Suppressor macrophage (primary cell): ENCODE results near the gene C16orf96.

Source experiments
- DNase-seq, 4 experiments: peaks; one replicate each; pipeline ENCODE4 v3.0.0-alpha.2; 2020 to 2022

Gene C16orf96

DNA sequence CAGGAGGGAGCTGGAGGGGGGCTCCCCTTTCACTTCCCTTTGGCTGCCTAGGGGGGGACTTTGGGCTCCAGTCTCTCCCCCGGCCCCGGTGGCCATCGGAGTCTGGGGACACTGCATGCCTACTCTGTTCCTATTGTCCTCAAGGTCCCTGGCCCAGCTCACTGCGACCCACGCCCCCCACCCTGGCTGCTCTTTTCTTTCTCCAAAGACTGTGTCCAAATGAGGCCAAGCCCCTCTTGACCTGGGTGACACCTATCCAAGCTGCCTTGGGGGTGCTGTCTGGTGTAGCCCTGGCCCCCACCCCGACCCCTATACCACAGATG lies 45.7 kb downstream of the C16orf96 start:
- no peak for DNase-seq

DNA sequence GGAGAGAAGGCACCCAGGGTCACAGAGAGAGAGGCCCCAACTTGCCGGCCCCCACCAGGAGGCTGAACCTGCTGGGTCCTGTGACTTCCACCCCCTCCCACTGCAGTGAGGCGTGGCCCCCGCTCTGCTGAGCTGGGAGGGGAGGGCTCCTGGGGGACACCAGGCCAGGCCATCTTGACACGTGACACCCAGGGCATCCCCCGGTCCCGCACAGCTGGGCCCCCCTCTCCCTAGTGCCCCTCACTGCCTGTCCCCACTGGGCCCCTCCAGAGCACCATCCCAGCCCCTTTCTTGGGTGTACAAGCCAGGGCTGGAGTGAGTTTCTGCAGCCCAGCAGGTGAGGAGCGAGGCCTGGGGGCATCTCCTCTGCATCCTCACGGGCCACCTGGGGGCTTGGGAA lies 46.2 kb downstream of the C16orf96 start:
- no peak for DNase-seq

DNA sequence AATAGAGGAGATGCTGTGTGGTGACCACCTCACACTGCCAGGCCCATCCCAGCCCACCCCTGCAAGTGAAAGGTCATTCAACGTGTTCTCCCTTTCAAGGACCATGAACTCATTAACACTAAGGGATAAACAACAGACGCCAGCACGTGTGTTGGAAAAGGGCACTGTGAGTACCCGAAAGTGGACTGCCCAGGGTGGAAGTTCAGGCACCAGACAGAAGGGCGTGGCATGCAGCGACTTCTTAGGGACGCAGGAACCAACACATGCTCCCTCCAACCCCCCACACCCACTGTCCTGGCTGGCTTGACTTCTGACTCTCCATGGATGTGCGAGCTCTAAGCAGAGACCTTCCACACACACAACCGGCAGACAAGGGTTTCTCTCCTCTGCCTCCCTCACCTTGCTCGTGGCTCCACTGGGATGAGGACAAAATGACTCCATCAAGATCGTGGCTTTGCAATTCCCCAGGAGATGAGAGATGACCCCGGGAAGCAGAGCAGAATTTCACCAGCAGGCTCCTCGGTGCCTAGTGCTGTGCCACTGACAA lies 47.6 kb downstream of the C16orf96 start:
- no peak for DNase-seq

DNA sequence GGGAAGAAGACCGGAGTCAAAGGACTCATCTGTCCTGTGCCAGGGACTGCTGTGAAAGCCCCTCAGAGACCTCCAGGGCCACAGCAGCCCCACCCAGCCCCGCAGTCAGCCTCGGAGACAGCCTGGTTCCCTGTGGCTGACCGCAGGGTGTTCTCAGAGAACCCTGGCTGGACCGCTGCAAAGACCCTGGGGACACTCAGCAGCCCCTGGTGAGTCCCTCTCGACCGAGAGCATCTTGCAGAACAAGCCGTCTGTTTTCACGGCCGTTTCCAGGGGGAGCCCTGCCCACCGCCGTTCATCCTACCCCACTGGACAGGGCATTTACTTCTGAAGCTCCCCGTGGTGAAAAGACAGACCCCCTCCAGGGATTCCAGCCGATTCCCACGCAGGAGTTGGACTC lies 48.3 kb downstream of the C16orf96 start:
- DNase-seq = no peak

DNA sequence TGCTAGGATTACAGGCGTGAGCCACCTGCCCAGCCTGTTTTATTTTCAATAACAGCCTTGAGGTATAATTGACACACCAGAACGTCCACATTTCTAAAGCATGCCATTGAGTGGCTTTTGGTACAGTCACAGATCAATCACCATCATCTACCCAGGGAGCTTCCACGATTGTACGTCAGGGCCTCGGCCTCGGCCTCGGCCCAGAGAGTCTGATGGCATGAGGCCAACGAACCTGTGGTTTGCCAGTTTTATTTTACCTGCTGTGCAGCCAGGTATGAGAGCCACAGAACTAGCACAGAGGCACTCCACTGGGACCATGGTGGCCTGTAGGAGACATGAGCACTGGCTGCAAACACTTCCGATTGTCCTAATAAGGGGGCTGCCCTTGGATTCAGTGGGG lies 50.2 kb downstream of the C16orf96 start:
- DNase-seq = no peak

DNA sequence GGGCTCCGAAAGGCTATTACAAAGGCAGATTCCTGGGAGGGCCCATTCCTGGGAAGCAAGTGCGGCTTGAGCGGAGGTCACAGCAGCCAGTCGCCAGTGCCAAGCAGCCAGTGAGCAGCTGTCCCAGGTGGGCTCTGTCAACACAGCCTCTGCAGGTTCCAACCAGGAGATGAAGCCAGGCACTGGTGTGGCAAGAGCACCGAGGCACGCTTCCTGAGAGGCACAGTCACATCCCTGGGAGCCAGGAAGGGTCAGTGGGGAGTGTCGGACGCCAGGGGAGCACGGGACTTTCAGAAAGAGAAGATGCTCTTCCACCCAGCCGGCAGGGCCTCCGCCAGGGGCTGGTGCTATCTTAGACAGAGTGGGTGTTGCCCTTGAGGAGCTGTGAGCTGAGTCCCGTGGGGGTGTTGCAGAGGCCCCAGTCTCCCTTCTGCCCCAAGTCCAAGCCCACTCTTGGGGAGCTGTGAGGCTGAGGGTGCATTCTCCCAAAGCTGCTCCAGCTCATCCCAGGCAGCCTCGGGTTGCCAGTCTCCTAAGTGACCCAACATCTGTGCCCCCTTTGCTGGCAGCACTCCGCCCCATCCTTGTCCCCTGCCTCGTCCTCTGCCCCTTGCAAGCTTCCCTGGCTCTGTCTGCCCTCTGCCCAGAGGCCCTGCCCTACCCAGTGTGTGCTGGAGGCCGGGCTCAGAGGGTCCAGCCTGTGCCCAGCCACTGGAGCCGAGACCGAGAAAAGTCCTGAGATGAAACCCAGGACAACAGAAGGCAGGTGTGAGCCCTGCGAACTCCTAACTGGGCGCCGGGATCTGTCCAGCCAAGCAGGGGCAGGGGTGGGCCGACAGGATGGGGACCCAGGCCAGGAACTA lies 51.9 kb downstream of the C16orf96 start:
- DNase-seq = no peak

DNA sequence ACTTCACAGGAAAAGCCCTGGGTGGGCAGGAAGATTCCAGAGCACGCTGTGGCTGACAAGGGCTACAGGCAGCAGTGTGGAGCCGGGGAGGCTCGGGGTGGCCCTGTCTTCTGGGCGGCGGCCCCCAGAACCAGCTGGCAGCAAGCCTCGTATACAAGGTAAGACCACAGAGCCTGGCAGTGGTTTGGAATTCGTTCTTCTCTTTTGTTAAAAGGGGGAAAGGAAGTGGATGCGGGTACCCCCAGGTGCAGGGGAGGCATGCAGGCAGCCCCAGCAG lies 52.5 kb downstream of the C16orf96 start:
- DNase-seq = no peak

DNA sequence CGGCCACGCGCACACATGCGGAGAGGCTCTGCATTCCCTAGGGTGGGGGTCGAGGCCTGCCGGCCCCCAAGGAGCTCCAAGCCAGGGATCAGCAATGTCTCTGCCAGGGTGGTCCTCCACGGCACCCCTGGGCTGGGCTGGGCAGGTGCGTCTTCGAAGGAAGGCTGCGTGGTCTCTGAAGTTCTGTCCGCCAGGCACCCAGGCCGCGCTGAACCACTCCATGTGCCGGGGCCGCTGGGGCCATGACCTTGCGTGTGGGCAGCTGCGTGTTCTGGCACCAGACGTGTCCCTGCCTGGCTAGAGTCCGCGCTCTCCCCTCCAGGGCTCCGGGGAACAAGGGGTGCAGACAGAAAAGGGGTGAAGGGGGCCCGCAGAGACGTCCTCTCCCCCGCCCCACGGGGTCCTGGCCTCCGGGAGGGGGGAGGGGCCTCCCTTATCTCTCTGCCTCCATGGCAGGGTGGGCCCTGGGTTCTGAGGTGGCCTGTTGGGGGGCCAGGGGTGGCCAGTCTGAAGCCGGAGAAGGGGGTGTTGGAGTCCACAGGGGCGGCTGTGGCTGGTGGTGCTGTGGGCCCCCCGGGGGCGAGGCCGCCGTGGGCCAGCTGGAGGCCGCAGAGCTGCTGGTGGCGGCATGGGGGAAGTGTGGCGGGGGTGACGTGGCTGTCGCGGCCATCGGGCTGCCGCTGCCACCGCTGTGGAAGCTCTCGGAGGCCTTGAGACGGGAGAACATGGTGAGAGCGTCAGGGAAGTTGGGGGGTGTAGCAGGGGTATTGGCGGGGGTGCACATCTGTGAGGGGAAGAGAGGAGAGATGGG lies 53.3 kb downstream of the C16orf96 start:
- no peak for DNase-seq

DNA sequence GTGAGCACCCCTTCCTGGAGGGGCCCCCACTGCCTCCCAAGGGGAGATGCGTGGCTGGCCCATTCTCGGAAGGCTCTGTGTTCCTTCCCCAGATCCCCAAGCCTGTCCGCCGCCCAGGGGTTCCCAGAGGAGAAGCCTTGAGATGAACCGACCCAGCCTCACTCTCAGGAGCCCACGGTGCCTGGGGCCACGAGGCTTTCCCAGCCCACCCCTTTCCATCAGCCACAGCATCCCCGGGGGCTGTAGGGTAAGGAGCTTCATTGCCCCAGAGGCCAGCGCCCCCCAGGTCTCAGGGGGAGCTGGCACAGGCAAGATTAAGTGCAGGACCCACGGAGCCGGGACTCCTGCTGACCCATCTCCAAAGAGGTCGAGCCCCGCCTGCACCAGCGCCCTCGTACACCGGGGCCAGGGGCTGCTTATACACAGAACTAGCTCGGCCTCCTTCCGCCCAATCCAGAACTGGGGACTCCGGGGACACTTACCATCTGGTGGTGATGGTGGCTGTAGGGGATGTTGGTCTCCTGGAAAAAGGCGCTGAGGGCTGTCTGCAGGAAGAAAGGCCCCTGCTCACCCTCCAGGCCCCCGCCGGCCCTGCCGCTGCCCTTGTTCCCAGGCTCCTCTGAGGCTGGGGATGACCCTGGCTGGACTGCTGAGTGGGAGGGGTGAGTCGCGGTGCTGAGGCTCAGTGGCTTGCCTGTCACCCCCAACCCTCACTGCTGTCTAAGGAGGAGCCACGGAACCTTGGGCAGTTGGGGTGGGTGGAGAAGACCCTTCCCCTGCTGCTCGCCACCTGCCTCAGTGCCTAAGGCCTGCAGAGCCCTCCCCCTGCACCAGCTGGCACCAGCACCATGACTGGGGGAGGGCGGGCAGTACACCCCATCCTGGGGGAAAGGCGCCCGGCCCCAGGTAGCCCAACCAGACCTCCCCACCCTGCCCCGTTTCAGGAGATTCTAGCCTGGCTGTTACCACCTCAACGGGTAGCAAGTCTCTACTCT lies 54.2 kb downstream of the C16orf96 start:
- DNase-seq = peak in 1 of 4 experiments; percentile 11

DNA sequence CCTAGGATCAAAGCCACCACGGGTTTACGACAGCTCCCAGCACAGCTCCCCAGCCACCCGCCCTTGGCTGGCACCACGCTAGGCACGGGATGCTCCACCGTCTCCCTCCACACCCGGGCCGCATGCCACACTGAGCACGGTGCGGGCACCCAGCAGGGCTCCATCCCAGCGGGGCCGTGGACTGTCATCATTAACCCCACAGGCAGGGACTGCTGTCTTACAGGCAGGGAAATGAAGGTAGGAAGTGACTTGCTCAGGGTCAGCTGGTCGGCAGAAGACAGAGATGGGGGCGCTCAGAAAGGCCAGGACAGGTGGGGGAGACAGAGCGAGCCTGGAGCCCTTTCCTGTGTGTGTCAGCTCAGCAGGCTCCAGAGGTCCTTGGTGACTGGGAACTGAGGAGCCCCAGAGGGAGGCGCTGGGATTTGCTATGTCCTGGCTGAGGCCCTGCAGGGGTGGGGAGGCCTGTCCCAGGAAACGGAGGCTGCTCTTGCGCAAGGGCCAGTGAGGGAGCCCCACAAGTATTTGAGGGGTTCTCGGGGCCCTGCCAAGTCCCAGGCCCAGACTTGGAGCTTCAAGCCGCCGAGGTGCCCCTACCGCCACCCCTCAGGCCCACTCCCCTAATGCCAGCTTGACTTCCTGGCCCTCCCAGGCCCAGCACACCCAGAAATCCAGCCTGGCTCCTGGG lies 55.3 kb downstream of the C16orf96 start:
- DNase-seq = peak in 2 of 4 experiments; percentile 23 to 32

DNA sequence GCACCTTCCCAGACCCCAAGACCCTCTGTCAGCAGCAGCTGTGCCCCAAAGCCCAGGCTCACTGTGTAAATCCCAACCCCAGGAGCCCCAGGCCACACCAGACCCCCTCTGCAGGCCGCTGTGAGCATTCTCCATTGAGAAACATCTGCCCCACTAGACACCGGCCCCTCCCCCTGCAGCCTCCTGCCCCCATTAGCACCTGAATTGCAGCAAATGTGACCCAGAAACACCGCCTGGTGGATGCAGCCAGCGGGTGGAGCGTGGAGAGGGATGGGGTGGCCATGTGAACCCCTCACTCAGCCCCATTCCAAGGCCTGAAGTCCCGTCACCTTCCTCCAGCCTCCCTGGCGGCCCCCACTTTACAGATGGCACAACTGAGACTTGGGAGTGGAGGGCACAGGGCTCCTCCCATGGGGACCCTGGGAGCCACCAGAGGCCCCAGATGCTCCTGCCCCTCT lies 56.4 kb downstream of the C16orf96 start:
- DNase-seq = no peak

DNA sequence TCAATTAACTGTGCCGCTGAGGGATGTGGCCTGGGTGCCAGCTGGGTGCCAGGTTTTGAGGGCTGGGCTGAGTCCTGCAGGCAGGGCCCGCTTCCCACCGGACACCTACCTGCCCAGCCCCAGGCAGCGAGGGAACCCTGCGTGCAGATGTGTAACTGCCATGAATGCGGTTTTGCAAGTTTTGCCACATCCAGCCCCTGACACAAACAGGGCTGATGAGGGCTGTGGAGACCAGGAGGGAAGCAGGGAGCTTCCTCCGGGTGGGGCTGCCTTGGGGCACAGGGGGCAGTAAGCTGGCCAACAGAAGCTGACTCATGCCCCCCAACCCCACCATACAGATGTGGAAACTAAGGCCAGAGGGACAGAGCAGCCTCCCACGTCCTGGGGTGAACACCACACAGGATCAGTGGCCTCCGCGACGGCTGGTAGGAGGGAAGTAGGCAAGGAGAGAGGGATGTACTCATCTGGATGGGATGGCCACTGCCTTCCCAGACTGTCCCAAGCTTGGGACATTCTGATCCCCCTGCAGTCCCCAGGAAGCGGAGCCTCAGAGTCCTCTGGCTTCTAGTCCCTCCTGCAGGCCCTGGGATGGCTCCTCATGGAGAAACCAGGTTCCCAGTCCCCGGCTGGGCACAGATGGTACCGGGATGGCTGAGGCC lies 57.0 kb downstream of the C16orf96 start:
- peak; percentile 27 to 44 (median 32) for DNase-seq

DNA sequence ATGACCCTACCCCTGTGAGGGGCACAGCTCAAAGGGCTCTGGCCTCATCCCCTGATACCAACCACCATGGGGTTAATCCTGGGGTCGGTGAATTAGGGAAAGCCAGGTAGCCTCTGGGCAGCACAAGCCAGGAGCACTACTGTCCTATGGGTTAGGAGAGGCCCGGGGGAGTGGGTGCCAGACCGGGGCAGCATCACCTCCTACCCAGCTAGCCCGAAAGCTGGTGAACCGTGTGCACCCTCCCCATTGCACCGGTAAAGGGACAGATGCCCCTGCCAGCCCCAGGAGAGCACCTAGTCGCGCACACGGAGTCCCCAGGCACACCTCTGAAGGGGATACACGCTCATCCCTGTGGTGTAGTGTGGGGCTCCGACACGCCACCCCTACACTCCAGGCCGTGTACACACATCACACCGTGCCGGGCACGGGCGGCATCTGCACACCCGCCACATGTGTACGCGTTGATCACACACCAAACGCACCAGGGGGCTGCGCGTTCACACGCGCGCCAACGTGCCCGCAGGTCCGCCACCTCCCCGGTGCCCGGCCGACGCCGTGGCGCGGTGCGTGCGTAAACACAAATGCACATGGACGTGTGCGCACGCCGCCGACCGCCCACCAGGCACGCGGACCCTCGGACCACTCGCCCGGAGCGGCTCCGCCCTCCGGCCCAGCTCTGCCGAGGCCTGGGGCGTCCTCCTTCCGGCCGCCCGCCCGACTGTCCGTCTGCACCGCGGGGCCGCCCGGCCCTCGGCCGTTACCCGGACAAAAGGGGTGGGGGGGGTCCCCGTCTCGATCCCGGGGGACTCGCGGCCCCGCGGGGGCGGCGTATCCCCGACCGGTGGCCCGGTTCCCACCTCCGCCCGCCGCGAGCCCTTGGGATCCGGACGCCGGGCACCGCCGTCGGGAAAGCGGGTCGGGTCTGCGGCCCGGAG lies 57.8 kb downstream of the C16orf96 start:
- peak; percentile 52 to 76 (median 58) for DNase-seq

DNA sequence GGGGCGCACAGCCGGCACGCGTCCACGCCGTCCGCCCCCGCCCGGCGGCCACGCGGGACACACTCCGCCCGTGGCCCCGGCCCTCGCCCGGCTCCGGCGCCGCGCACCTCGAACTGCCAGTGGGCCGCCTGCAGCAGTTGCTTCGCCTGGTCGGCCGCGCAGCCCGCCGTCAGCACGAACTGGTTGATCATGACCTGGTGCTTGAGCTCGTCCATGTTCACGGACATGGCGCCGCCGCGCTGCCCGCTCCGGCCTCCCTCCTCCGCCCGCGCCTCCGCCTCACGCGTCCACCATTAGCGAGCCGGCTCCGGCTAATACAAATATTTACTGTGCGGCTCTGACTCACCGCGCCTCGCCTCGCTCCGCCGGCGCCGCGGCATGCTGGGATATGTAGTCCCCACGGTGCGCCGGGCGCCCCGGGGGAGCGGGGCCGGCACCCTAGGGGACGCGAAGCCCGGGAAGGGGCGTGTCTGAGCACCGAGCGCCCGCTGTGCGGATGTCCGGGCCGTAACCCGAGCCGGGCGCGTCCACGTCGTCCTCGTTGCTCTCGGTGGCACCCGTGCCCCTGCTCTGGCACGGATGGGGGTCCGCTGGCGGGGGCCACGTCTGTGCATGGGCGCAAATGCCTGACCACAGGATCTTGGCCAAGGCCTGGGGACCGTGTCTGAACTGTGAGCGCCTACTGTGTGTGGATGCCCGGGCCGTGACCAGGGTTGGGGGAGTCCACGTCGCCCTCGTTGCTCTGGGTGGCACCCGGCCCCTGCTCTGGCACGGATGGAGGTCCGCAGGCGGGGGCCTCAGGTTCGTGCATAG lies 58.6 kb downstream of the C16orf96 start, which contains the start of gene UBALD1:
UBALD1 (minus strand) TSS at position 318 of the 813 bp plus-strand sequence; CDS start at position 227, 91 bp downstream.
- peak; percentile 89 to 96 (median 94) for DNase-seq

DNA sequence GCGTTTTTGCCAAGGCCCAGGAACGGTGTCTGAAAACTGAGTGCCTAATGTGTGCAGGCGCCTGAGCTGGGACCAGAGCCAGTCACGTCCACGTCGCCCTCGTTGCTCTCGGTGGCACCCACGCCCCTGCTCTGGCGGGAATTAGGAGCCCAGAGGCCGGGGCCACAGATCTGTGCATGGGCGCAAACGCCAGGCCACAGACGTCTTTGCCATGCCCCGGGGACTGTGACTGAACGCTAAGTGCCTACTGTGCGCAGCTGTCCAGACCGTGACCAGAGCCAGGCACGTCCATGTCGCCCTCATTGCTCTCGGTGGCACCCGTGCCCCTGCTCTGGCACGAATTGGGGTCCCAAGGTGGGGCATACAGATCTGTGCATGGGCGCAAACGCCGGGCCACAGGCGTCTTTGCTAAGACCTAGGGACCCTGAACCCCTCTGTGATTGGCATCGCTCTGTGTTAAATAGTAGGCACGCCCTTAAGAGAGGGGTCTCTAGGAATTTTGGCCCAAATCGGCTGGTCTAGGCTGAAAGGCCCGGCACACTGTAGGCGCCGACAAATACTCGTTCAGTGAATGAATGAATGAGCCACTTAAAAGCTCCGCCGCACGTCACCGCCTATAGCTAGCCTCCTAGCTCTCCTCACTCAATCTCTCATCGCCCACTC lies 59.4 kb downstream of the C16orf96 start:
- no peak for DNase-seq

DNA sequence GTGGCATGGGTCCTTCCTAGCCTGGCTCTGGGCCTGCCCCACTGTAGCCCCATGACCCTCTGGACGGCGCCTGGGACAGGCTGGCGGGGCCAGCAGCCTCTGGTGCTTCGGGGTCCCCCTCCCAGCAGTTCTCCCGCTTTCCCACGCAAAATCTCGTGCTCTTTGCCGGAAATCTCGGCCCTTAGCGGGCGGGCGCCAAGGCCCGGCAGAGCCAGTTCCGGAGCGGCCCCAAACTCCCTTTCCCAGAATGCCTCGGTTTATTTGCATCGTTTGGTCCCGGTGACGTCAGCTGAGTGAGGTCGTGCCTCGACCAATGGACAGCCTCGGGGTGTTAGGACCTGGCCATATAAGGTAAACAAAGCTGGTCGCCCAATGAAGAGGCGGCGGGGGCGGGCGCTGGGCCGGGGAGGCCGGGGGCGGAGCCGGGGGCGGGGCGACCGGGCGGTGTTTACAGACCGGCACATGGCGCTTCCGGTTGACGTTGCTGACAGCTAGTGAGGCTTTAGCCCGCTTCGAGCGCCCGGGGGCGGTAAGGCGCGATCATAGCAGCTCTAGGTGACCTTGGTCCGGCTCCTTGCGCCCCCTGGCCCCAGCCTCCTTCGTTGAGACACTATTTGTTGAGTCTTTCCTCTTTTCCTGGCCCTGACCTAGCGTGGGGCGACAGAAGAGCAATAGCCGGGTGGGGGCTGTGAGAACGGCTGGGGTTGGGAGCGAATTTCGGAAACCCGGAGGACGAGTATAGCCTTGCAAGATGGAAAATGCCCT lies 60.1 kb downstream of the C16orf96 start:
- peak; percentile 99 to 100 (median 100) for DNase-seq

DNA sequence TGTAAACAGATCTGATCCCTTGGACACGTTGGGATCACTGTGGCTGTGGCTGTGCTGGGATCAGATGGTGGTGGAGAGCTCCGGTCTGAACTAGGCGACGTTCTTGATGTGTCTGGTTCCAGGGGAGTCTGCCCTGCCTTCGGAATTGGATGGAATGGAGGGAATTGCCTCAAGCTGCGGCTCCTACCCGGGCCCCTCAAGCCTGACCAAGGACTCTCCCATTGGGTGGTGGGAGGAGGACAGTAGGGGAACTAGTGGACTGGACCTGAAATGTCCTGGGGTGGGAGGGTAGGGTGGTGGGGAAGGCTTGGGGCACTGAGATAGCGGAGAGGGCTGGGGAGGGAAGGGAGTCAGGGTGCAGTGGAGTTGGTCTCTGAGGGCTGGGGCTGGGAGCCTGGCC lies 61.7 kb downstream of the C16orf96 start:
- no peak for DNase-seq
